ENCODE measurements around the gene DGCR2. TPM values are rescaled to one million over a fixed set of nuclear protein-coding genes. Genes with fewer than 3 reads are reported as not detected.

DGCR2 gene
- total RNA-seq, 3 donors from 2014 or later: 36.8 to 58.4 (median 42.9) TPM

GRCh38 chr22:19038728-19039447, 83.3 kb downstream of the DGCR2 start:
- Histone ChIP-seq H3K27me3 (no peaks in the 10 kb centered on the region), H3K36me3 (peaks cover 10% of the 10 kb centered on the region), H3K4me3 (no peak overlapping the region), H3K9me3 (no peaks in the 10 kb centered on the region), H3K4me1 (no peaks in the 10 kb centered on the region), H3K27ac (no peak overlapping the region)
- intact Hi-C loops (cut with DNase I; ENCODE audit: low total_unique reads): no loop called here
- no peak for DNase-seq (ENCODE audit: low spot score in 2 of 2)
- TF ChIP-seq, protein P1, sequence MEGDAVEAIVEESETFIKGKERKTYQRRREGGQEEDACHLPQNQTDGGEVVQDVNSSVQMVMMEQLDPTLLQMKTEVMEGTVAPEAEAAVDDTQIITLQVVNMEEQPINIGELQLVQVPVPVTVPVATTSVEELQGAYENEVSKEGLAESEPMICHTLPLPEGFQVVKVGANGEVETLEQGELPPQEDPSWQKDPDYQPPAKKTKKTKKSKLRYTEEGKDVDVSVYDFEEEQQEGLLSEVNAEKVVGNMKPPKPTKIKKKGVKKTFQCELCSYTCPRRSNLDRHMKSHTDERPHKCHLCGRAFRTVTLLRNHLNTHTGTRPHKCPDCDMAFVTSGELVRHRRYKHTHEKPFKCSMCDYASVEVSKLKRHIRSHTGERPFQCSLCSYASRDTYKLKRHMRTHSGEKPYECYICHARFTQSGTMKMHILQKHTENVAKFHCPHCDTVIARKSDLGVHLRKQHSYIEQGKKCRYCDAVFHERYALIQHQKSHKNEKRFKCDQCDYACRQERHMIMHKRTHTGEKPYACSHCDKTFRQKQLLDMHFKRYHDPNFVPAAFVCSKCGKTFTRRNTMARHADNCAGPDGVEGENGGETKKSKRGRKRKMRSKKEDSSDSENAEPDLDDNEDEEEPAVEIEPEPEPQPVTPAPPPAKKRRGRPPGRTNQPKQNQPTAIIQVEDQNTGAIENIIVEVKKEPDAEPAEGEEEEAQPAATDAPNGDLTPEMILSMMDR (IDR thresholded peaks at IDR 0.05): no peak
- TF ChIP-seq POLR2A (IDR thresholded peaks at IDR 0.05) (no peak), POLR2AphosphoS5 (IDR thresholded peaks at IDR 0.05) (no peak)

DNA sequence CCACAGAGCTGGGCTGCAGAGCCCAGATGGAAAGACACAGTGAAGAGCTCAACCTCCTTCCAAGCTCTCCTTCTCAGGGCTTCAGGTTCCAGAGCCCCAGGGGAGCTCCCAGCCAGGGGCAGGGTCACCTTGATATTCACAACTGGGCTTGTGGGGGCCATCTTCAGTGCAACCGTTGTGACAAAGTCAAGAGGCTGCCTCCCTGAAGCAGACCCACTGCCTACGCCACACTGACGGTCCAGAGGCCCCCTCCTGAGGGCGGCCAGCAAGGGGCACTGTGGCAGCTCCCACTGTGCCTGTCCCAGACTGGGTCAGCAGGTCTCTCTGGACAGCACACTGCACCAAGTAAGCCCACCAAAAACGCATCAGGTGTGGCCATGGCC, 84.1 kb downstream of the DGCR2 start:
- Histone ChIP-seq H3K36me3 (peaks cover 10% of the 10 kb centered on the region), H3K4me1 (no peaks in the 10 kb centered on the region), H3K4me3 (no peak overlapping the region), H3K27me3 (no peaks in the 10 kb centered on the region), H3K9me3 (no peaks in the 10 kb centered on the region), H3K27ac (no peak overlapping the region)
- no peak for TF ChIP-seq POLR2A (IDR thresholded peaks at IDR 0.05)
- TF ChIP-seq POLR2AphosphoS5 (IDR thresholded peaks at IDR 0.05): no peak
- TF ChIP-seq, protein P1 (IDR thresholded peaks at IDR 0.05): no peak
- DNase-seq (ENCODE audit: low spot score in 2 of 2): no peak
- intact Hi-C loops (cut with DNase I; ENCODE audit: low total_unique reads): no loop called here

DNA sequence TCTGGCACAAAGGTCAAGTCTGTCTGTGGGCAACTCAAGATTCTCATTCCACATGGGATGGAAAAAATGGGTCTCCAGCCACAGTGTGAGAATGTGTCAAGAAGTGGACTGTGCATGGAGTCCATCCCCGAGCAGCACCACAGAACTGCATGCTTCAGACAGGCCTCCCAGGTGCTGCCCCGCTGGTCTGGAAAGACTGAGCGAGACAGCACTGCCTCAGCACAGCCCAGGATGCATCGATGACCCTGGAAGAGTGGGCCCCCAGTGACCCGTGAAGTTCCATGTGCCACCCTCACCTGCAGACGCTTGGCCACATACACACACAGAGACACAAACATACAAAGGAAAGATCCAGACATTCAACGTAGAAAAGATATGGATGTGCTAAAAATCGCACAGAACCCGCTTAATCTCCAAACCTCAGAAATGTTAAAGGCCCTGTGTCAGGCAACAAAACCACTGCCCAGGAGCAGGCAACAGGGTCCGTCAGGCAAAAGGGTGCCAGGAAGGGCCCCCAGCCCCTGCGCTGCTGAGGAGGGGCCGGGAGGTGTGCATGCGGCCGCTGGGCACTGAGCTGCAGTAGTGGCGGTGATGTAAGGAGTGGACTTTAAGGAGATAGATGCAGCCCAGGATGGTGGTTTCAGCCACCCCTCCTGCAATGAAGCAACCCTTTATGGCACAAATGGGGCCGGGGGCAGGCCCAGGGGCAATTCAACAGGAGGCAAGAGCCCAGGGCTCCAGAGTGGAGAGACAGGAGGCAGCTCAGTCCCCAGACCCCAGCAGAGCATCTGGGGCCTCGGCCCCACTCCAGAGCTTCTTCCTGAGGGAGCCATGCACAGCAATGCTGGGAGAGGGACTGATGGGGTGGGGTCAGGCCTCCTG, 84.7 kb downstream of the DGCR2 start:
- no peaks in the 10 kb centered on the region for H3K27me3 ChIP-seq
- H3K27ac ChIP-seq: no peak overlapping the region
- no peak overlapping the region for H3K4me3 ChIP-seq
- H3K36me3 ChIP-seq: peaks cover 10% of the 10 kb centered on the region
- TF ChIP-seq POLR2AphosphoS5 (IDR thresholded peaks at IDR 0.05): no peak
- TF ChIP-seq POLR2A (IDR thresholded peaks at IDR 0.05): no peak
- TF ChIP-seq, protein P1 (IDR thresholded peaks at IDR 0.05): no peak
- DNase-seq (ENCODE audit: low spot score in 2 of 2): no peak
- H3K9me3 ChIP-seq: no peaks in the 10 kb centered on the region
- intact Hi-C loops (cut with DNase I; ENCODE audit: low total_unique reads): no loop called here
- no peaks in the 10 kb centered on the region for H3K4me1 ChIP-seq

DNA sequence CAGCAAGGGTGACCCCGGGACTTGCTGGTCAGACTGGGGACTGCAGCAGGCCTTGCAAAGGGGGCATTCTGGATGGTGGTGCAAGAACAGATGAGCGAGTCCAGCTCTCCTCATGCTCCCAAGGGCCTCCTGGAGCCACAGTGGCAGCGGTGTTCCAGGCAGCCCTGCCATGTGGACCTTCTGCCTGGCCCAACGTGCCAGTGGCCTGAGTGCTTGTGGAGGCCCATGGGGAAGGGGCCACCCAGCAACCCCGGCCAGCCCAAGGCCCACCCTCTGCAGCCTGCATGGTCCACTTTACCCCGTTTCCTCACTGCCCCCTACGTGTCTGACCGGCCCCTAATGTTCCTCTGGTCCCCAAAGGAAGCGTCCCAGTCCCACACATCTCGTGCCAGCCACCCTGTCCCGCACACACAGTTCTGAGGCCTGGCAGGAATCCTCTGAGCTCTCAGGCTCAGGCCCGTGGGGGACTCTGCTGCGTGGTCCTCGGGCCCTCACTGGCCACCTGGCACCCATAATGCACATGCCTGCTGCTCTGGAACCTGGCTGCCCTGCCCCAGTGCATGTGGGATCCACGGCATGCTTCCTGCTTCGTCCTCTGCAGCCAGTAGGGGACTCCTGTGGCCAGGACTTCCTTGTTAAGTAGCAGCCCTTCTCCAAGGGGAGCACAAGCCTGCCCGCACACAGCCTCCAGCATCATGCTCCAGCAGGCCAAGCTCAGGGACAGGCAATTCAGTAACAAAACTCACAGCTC, 85.5 kb downstream of the DGCR2 start:
- Histone ChIP-seq H3K4me1 (no peaks in the 10 kb centered on the region), H3K36me3 (peaks cover 10% of the 10 kb centered on the region), H3K27me3 (no peaks in the 10 kb centered on the region), H3K9me3 (no peaks in the 10 kb centered on the region), H3K27ac (no peak overlapping the region), H3K4me3 (no peak overlapping the region)
- intact Hi-C loops (cut with DNase I; ENCODE audit: low total_unique reads): no loop called here
- TF ChIP-seq POLR2AphosphoS5 (IDR thresholded peaks at IDR 0.05) (no peak), POLR2A (IDR thresholded peaks at IDR 0.05) (no peak)
- TF ChIP-seq, protein P1 (IDR thresholded peaks at IDR 0.05): no peak
- DNase-seq (ENCODE audit: low spot score in 2 of 2): no peak
